Measurements from ENCODE around the gene PRSS22.

The PRSS22 gene

GRCh38 chr16:2827831-2828520, 30.0 kb downstream of the PRSS22 start:
- no peak for DNase-seq

DNA sequence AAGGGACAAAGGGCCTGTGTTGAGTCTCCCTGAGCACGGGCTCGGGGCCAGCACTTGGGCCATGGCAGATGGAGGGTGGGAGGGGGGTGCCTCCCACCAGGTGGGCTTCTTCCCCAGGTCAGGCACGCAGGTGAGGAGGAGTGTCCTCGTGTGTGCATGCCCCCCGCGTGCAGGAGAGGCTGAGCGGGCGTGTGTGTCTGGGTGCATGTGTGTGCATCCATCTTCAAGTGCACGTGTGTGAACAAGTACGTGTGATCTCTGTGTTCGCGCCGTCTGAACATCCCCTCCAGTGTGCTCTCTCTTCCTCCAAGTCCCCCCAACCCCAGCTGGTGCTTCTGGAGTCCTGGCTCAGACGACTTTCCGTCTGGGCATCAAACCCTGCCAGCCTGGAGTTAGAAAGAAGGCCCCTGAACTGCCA, 30.6 kb downstream of the PRSS22 start:
- DNase-seq: no peak

DNA sequence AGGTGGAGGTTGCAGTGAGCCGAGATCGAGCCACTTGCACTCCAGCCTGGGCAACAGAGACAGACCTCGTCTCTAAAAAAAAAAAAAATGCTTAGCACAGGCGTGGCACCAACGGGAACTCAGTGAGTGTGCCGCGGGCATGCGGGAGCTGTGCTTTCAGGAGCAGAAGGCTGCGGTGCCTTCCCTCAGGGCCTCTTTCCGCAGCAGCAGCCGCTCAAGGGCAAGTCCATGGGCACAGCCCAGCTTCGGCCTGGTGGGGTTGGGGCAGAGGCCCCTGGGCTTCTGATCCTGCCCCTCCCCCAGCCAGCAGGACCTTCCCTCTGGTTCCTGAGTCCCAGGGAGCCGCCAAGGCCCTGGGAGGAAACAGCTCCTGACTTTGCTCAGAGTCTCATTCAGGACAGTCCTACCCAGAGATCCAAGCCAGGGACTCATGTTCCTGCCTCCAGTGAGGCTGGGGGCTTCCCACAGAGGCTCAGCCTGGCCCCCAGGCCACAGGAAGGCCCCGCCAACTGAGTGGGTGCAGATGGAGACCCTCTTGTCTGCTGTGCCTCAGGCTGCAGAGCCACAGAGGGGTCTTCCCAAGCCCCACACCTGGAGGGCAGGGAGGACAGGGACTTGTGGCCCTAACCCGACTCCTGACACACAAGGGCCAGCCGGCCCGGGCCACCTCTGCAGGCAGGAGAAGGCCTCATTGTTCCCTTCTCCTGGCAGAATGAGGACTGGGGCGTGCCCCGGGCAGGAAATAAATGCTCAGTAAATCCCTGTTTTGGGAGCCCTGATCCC, 31.2 kb downstream of the PRSS22 start:
- no peak for DNase-seq

GRCh38 chr16:2825906-2826305, 32.1 kb downstream of the PRSS22 start:
- no peak for DNase-seq

GRCh38 chr16:2825049-2825742, 32.8 kb downstream of the PRSS22 start:
- no peak for DNase-seq

- DNase-seq: no peak
Measured at GRCh38 chr16:2824626-2825025, 33.3 kb downstream of the PRSS22 start.

- DNase-seq: no peak
Measured at GRCh38 chr16:2822496-2822895, 35.5 kb downstream of the PRSS22 start.

- no peak for DNase-seq
Measured at GRCh38 chr16:2822158-2822495, 35.8 kb downstream of the PRSS22 start.

GRCh38 chr16:2821487-2822157, 36.3 kb downstream of the PRSS22 start:
- no peak for DNase-seq

- no peak for DNase-seq
Measured at GRCh38 chr16:2820836-2821486, 37.0 kb downstream of the PRSS22 start.

- DNase-seq: no peak
Measured at GRCh38 chr16:2819939-2820835, 37.8 kb downstream of the PRSS22 start.

DNA sequence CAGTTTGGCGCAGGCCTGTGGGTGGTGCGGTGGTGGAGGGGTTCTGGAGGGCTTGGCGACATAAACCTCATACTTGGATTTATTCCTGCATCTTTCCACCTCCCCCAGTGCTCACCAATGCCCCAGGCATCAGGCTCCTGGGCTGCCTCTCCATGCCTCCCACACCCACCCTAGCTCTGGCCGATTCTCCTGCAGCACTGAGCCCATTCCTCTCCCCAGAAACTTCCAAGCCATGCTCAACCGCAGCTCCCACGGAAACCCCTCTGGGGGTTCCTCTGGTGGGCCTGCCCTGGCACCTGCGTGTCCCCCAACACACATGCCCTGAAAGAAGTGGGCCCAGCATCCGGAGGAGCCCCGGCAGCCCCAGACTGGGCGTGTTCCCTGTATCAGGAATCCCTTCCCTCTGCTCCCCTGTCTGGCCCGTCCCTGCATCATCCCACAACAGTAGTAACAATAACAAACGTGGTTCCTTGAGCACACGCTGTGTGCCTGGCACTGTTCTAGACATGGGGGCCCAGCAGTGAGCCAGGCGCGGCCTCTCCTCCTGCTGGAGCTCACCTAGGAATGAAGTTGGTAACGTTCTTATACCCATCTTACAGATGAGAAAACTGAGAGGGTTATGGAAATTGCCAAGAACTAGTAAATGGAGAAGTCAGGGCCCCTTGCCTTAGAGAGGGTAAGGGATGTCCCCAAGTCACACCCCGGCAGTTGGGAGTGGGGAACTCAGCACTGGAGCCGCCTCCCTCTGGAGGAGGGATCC, 38.6 kb downstream of the PRSS22 start:
- no peak for DNase-seq

- DNase-seq: no peak
Measured at GRCh38 chr16:2818272-2818876, 39.6 kb downstream of the PRSS22 start.

DNA sequence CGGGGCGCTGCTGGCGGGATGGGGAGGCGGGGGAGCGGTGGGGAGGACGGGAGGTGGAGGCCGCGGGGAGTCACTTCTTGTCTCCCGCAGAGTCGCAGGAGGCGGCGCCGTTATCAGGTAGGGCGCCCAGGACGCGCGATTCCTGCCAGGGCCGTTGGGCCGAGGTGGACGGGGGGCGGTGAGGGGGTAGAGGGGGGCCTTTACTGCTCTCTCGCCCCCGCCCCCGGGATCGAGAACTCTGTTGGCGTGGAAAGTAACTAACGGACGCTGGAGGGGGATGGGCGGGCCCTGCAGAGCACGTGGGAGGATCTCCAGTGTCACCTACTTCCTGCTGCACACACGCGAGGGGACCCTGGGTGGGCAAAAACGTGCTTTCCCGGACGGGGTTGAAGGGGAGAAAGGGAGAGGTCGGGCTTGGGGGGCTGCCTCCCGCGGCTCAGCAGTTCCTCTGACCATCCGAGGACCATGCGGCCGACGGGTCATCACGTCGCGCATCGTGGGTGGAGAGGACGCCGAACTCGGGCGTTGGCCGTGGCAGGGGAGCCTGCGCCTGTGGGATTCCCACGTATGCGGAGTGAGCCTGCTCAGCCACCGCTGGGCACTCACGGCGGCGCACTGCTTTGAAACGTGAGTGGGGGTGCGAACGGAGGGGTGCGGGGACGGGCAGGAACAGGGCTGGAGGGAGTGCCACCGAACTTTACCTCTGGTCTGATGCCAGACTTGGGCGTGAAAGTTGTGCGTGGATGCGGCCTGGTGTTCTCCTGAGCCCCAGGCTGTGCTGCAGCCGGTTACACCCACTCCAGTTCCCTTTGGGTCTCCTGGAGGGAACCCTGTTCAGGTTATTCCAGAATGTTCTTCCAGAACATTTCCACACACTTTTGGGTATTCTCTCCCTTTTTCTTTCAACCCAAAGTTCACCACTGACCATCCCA, 40.4 kb downstream of the PRSS22 start:
- DNase-seq: no peak

- DNase-seq: no peak
Measured at GRCh38 chr16:2816751-2817339, 41.1 kb downstream of the PRSS22 start, which contains the start of gene PRSS21. Gene PRSS21 (plus strand): TSS chr16:2817237. CDS start chr16:2817269, 32 bp downstream.

DNA sequence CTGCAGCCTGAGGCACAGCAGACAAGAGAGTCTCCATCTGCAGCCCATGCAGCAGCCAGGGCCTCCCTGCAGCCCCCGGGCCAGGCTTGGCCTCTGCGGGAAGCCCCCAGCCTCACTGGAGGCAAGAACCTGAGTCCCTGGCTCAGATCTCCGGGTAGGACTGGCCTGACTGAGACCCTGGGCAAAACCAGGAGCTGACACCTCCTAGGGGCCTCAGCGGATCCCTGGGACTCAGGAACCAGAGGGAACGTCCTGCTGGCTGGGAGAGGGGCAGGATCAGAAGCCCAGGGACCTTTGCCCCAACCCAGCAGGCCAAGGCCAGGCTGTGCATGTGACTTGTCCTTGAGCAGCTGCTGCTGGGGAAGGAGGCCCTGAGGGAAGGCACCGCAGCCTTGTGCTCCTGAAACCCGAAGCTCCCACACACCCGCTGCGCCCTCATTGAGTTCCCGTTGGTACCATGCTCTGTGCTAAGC, 42.6 kb downstream of the PRSS22 start:
- no peak for DNase-seq

- no peak for DNase-seq
Measured at GRCh38 chr16:2814551-2815298, 43.2 kb downstream of the PRSS22 start.

DNA sequence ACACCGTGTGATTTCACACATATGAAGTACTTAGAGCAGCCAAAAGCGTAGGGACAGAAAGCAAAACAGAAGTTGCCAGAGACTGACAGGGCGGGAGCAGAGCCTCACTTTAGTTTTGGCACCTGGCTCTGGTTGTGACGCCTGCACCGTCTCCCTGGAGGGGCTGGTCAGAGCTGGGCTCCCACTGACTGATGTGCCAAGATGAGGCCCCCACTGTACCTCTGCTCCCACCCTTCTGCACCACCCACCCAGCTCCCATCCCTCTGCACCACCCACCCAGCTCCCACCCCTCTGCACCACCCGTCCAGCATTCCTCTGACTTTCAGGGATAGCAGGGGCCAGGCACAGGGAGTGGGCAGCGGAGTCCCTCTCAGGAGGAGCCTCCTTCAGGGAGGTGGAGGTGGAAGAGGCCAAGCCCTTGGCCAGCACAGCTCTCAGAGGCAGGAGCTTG, 44.2 kb downstream of the PRSS22 start:
- DNase-seq: no peak
